ENCODE data around the gene SAMD14. TPM values are rescaled to one million over a fixed set of nuclear protein-coding genes. Genes with fewer than 3 reads are reported as not detected.
A peak's percentile ranks its signal among the peaks of the same experiment; 100 is the strongest.

SAMD14 gene
- total RNA-seq, 1 experiment from 2014 or later: 5.9 TPM

DNA sequence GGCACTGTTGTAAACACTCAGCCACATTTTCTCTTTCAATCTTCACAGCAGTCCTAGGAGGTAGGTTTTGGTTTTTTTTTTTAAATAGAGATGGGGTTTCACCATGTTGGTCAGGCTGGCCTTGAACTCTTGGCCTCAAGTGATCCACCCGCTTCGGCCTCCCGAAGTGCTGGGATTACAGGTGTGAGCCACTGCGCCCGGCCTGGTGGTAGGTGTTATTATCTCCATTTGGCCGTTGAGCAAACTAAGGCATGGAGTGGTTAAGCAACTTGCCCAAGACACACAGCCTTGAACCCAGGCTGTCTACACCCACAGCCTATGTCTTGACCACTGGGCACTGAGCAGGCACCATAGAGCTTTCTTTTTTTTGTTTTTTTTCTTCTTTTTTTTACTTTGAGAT lies 44.5 kb upstream of the SAMD14 start (continued):
- TF ChIP-seq EMX1 (CRISPR knock-in tag; IDR thresholded peaks at IDR 0.05): no peak
- no peak for TF ChIP-seq ZBTB21 (CRISPR knock-in tag; IDR thresholded peaks at IDR 0.05; ENCODE audit: borderline replicate concordance)
- no peak for TF ChIP-seq CBFB (CRISPR knock-in tag; IDR thresholded peaks at IDR 0.05; ENCODE audit: low read depth)
- TF ChIP-seq ZNF396 (CRISPR knock-in tag; IDR thresholded peaks at IDR 0.05; ENCODE audit: borderline replicate concordance): no peak

GRCh38 chr17:50173335-50173941 lies 43.5 kb upstream of the SAMD14 start:
- CTCF ChIA-PET: interaction anchor here (0.6 to 2.9 kb wide), 10 partner anchors 12 to 189 kb away, joined by 3 to 14 read pairs (median 4); partner anchors contain the start of genes COL1A1 and TMEM92
- no peaks in the 10 kb centered on the region for H3K9me3 Mint-ChIP-seq
- no peaks in the 10 kb centered on the region for H3K36me3 Mint-ChIP-seq
- peaks cover 17% of the 10 kb centered on the region for H3K4me1 Mint-ChIP-seq
- DNase-seq (ENCODE audit: low spot score): no peak
- ATAC-seq: no peak; the same call in 1 of the 2 replicates
- TF ChIP-seq GTF2I (CRISPR knock-in tag; conservative IDR thresholded peaks at IDR 0.05) (no peak), HMGA2 (CRISPR knock-in tag; IDR thresholded peaks at IDR 0.05) (no peak), ZNF232 (CRISPR knock-in tag; IDR thresholded peaks at IDR 0.05) (no peak), TEAD4 (CRISPR knock-in tag; IDR thresholded peaks at IDR 0.05) (no peak), NR2C2 (CRISPR knock-in tag; IDR thresholded peaks at IDR 0.05) (no peak), TEAD1 (CRISPR knock-in tag; IDR thresholded peaks at IDR 0.05) (no peak), CTCF (IDR thresholded peaks at IDR 0.05) (no peak), SP1 (CRISPR knock-in tag; conservative IDR thresholded peaks at IDR 0.05) (no peak), PREB (CRISPR knock-in tag; IDR thresholded peaks at IDR 0.05; ENCODE audit: borderline replicate concordance) (no peak), OVOL2 (CRISPR knock-in tag; IDR thresholded peaks at IDR 0.05; ENCODE audit: borderline replicate concordance) (no peak)
- TF ChIP-seq, protein P1, sequence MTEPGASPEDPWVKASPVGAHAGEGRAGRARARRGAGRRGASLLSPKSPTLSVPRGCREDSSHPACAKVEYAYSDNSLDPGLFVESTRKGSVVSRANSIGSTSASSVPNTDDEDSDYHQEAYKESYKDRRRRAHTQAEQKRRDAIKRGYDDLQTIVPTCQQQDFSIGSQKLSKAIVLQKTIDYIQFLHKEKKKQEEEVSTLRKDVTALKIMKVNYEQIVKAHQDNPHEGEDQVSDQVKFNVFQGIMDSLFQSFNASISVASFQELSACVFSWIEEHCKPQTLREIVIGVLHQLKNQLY (CRISPR knock-in tag; IDR thresholded peaks at IDR 0.05): no peak
- TF ChIP-seq, protein P2, sequence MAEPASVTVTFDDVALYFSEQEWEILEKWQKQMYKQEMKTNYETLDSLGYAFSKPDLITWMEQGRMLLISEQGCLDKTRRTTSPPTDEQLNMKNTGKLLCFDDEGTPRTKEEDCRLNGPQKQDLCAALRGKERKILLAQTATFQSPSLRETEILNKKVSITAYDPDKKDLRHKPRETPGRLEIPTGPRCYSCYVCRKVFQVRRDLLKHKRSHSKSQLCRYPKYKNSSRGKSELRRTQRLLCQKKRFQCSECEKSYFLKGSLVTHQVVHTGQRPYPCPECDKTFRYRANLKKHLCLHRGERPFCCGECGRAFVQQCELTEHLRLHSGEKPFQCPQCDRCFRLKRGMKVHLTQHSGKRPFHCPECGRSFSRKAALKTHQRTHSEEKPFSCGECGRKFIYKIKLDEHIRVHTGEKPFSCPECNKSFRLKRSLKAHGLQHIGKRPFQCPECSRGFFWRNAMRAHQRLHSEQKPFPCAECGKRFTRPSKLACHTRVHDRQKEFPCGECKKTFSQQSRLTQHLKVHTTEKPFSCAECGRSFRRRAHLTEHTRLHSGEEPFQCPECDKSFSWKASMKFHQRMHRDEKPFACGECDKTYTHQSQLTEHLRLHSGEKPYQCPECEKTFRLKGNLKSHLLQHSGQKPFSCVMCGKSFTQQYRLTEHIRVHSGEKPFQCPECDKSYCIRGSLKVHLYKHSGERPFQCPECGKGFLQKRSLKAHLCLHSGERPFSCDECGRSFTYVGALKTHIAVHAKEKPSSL (CRISPR knock-in tag; conservative IDR thresholded peaks at IDR 0.05): no peak
- TF ChIP-seq, protein P3, sequence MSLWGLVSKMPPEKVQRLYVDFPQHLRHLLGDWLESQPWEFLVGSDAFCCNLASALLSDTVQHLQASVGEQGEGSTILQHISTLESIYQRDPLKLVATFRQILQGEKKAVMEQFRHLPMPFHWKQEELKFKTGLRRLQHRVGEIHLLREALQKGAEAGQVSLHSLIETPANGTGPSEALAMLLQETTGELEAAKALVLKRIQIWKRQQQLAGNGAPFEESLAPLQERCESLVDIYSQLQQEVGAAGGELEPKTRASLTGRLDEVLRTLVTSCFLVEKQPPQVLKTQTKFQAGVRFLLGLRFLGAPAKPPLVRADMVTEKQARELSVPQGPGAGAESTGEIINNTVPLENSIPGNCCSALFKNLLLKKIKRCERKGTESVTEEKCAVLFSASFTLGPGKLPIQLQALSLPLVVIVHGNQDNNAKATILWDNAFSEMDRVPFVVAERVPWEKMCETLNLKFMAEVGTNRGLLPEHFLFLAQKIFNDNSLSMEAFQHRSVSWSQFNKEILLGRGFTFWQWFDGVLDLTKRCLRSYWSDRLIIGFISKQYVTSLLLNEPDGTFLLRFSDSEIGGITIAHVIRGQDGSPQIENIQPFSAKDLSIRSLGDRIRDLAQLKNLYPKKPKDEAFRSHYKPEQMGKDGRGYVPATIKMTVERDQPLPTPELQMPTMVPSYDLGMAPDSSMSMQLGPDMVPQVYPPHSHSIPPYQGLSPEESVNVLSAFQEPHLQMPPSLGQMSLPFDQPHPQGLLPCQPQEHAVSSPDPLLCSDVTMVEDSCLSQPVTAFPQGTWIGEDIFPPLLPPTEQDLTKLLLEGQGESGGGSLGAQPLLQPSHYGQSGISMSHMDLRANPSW (CRISPR knock-in tag; conservative IDR thresholded peaks at IDR 0.05; ENCODE audit: low read depth): no peak
- TF ChIP-seq, protein P4, sequence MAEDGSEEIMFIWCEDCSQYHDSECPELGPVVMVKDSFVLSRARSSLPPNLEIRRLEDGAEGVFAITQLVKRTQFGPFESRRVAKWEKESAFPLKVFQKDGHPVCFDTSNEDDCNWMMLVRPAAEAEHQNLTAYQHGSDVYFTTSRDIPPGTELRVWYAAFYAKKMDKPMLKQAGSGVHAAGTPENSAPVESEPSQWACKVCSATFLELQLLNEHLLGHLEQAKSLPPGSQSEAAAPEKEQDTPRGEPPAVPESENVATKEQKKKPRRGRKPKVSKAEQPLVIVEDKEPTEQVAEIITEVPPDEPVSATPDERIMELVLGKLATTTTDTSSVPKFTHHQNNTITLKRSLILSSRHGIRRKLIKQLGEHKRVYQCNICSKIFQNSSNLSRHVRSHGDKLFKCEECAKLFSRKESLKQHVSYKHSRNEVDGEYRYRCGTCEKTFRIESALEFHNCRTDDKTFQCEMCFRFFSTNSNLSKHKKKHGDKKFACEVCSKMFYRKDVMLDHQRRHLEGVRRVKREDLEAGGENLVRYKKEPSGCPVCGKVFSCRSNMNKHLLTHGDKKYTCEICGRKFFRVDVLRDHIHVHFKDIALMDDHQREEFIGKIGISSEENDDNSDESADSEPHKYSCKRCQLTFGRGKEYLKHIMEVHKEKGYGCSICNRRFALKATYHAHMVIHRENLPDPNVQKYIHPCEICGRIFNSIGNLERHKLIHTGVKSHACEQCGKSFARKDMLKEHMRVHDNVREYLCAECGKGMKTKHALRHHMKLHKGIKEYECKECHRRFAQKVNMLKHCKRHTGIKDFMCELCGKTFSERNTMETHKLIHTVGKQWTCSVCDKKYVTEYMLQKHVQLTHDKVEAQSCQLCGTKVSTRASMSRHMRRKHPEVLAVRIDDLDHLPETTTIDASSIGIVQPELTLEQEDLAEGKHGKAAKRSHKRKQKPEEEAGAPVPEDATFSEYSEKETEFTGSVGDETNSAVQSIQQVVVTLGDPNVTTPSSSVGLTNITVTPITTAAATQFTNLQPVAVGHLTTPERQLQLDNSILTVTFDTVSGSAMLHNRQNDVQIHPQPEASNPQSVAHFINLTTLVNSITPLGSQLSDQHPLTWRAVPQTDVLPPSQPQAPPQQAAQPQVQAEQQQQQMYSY (CRISPR knock-in tag; IDR thresholded peaks at IDR 0.05): no peak
- H3K27me3 Mint-ChIP-seq (ENCODE audit: low read depth): peaks cover 3% of the 10 kb centered on the region; the same call in 1 of the 2 replicates
- H3K4me3 Mint-ChIP-seq: no peak overlapping the region
- POLR2A ChIA-PET: interaction anchor here (0.7 kb wide), 1 partner anchor 101 kb away, joined by 3 read pairs; the partner anchor contains the start of gene TMEM92
- peak overlapping the region; percentile 18; the same call in 1 of the 2 replicates for H3K27ac Mint-ChIP-seq

Data from WTC11 (cell line).